Measurements from ENCODE around the gene HDAC2. TPM values are rescaled to one million over a fixed set of nuclear protein-coding genes. Genes with fewer than 3 reads are reported as not detected.
A peak's percentile ranks its signal among the peaks of the same experiment; 100 is the strongest.

The HDAC2 gene
- total RNA-seq, 3 donors from 2014 or later (not counting 1 experiment from before 2014, with no cell fraction given): 55.1 to 74.5 (median 60.8) TPM

- no peaks in the 10 kb centered on the region for H3K9me3 Mint-ChIP-seq
- Histone ChIP-seq H3K4me3 (ENCODE audit: low read length) (no peak overlapping the region), H3K27ac (ENCODE audit: low read length) (no peak overlapping the region), H3K36me3 (ENCODE audit: control insufficient read depth, insufficient read depth, low read length) (peaks cover 46% of the 10 kb centered on the region), H3K4me1 (ENCODE audit: control insufficient read depth, insufficient read depth, low read length) (no peaks in the 10 kb centered on the region), H3K27me3 (ENCODE audit: control insufficient read depth, insufficient read depth, low read length) (no peaks in the 10 kb centered on the region), H3K9me3 (ENCODE audit: control insufficient read depth, insufficient read depth, low read length) (no peaks in the 10 kb centered on the region)
- TF ChIP-seq CTCF (IDR thresholded peaks at IDR 0.05): no peak
- no peaks in the 10 kb centered on the region for H3K4me1 Mint-ChIP-seq
- H3K27ac Mint-ChIP-seq: no peak overlapping the region
- H3K27me3 Mint-ChIP-seq (ENCODE audit: low read depth in 2 of 2): no peaks in the 10 kb centered on the region
- DNase-seq (no peak), ATAC-seq (no peak)
- no peak overlapping the region for H3K4me3 Mint-ChIP-seq
- 89% methylated on average over 8 of the region's 8 CpGs for WGBS (ENCODE audit: insufficient coverage)
- intact Hi-C loops (cut with micrococcal nuclease): no loop called here
- H3K36me3 Mint-ChIP-seq: no peaks in the 10 kb centered on the region
Measured at GRCh38 chr6:113949499-113949898, 21.4 kb downstream of the HDAC2 start.

GRCh38 chr6:113944701-113945100 is 26.2 kb downstream of the HDAC2 start:
- Mint-ChIP-seq H3K36me3 (peaks cover 27% of the 10 kb centered on the region), H3K4me3 (no peak overlapping the region), H3K27ac (no peak overlapping the region), H3K4me1 (no peaks in the 10 kb centered on the region), H3K27me3 (ENCODE audit: low read depth in 2 of 2) (no peaks in the 10 kb centered on the region), H3K9me3 (no peaks in the 10 kb centered on the region)
- Histone ChIP-seq H3K36me3 (ENCODE audit: control insufficient read depth, insufficient read depth, low read length) (peaks cover 63% of the 10 kb centered on the region), H3K4me3 (ENCODE audit: low read length) (no peak overlapping the region), H3K4me1 (ENCODE audit: control insufficient read depth, insufficient read depth, low read length) (no peaks in the 10 kb centered on the region), H3K9me3 (ENCODE audit: control insufficient read depth, insufficient read depth, low read length) (no peaks in the 10 kb centered on the region), H3K27ac (ENCODE audit: low read length) (no peak overlapping the region), H3K27me3 (ENCODE audit: control insufficient read depth, insufficient read depth, low read length) (no peaks in the 10 kb centered on the region)
- no peak for TF ChIP-seq CTCF (IDR thresholded peaks at IDR 0.05)
- ATAC-seq (no peak), DNase-seq (no peak)
- intact Hi-C loops (cut with micrococcal nuclease): no loop called here
- WGBS (ENCODE audit: insufficient coverage): 100% methylated on average over 2 of the region's 2 CpGs

GRCh38 chr6:113939825-113940224 is 31.1 kb downstream of the HDAC2 start:
- H3K4me1 ChIP-seq (ENCODE audit: control insufficient read depth, insufficient read depth, low read length): no peaks in the 10 kb centered on the region
- DNase-seq (no peak), ATAC-seq (no peak)
- H3K4me3 Mint-ChIP-seq: no peak overlapping the region
- H3K27me3 ChIP-seq (ENCODE audit: control insufficient read depth, insufficient read depth, low read length): no peaks in the 10 kb centered on the region
- H3K9me3 Mint-ChIP-seq: no peaks in the 10 kb centered on the region
- intact Hi-C loops (cut with micrococcal nuclease): no loop called here
- H3K4me1 Mint-ChIP-seq: no peaks in the 10 kb centered on the region
- no peak overlapping the region for H3K27ac Mint-ChIP-seq
- TF ChIP-seq CTCF (IDR thresholded peaks at IDR 0.05): no peak
- no peak overlapping the region for H3K4me3 ChIP-seq (ENCODE audit: low read length)
- H3K36me3 ChIP-seq (ENCODE audit: control insufficient read depth, insufficient read depth, low read length): peaks cover 47% of the 10 kb centered on the region
- H3K36me3 Mint-ChIP-seq: peaks cover 31% of the 10 kb centered on the region
- H3K27ac ChIP-seq (ENCODE audit: low read length): no peak overlapping the region
- H3K27me3 Mint-ChIP-seq (ENCODE audit: low read depth in 2 of 2): no peaks in the 10 kb centered on the region
- no peaks in the 10 kb centered on the region for H3K9me3 ChIP-seq (ENCODE audit: control insufficient read depth, insufficient read depth, low read length)

- H3K36me3 Mint-ChIP-seq: peaks cover 9% of the 10 kb centered on the region
- no peaks in the 10 kb centered on the region for H3K27me3 Mint-ChIP-seq (ENCODE audit: low read depth in 2 of 2)
- Histone ChIP-seq H3K36me3 (ENCODE audit: control insufficient read depth, insufficient read depth, low read length) (peaks cover 23% of the 10 kb centered on the region), H3K27me3 (ENCODE audit: control insufficient read depth, insufficient read depth, low read length) (no peaks in the 10 kb centered on the region), H3K4me1 (ENCODE audit: control insufficient read depth, insufficient read depth, low read length) (no peaks in the 10 kb centered on the region), H3K27ac (ENCODE audit: low read length) (no peak overlapping the region), H3K9me3 (ENCODE audit: control insufficient read depth, insufficient read depth, low read length) (no peaks in the 10 kb centered on the region), H3K4me3 (ENCODE audit: low read length) (no peak overlapping the region)
- intact Hi-C loops (cut with micrococcal nuclease): no loop called here
- H3K4me1 Mint-ChIP-seq: no peaks in the 10 kb centered on the region
- no peak overlapping the region for H3K27ac Mint-ChIP-seq
- no peak overlapping the region for H3K4me3 Mint-ChIP-seq
- ATAC-seq (peak in 2 of 3 donors; percentile 77 to 80), DNase-seq (peak in 1 of 2 donors; percentile 64)
- WGBS (ENCODE audit: insufficient coverage): 99% methylated on average over 5 of the region's 6 CpGs
- TF ChIP-seq CTCF (IDR thresholded peaks at IDR 0.05): peak; percentile 80
- H3K9me3 Mint-ChIP-seq: no peaks in the 10 kb centered on the region
Measured at GRCh38 chr6:113936093-113936934, 34.6 kb downstream of the HDAC2 start.
